GM19397 (cell line): Measurements from ENCODE around the gene CTBP2.

Source experiments
- ATAC-seq: cut with Tn5 transposase; IDR thresholded peaks from one replicate; pipeline ENCODE4 v1.9.1; 2021; ENCODE audit warnings: mild to moderate bottlenecking, moderate library complexity; ENCODE audit not compliant: unreplicated experiment

CTBP2 gene

DNA sequence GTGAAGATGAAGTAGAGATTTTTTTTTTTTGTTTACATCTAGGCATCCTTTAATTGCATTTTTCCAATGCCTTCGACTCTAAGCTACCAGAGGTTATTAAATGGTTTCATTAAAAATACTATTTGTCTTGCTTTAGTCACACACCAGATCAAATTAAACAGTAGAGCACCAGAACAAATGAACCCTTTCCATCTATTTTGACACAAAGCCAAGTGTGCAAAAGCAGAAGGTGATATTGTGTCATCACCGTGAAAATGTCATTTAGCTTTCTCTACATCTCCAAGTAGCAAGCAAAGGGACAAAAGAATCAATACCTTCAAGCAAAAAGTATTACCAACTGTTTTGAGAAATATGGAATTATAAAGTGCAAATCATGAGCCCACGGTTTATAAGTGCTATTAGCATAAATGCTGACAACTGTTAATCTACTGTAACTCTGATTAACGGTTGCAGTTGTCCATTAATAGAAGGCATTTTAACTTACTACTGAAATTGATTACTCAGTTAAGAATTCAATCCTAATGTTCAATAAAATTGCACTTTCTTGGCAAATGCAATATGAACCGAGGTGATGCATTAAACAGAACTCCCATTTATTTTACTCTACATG, 49.1 kb downstream of the CTBP2 start:
- no peak for ATAC-seq

DNA sequence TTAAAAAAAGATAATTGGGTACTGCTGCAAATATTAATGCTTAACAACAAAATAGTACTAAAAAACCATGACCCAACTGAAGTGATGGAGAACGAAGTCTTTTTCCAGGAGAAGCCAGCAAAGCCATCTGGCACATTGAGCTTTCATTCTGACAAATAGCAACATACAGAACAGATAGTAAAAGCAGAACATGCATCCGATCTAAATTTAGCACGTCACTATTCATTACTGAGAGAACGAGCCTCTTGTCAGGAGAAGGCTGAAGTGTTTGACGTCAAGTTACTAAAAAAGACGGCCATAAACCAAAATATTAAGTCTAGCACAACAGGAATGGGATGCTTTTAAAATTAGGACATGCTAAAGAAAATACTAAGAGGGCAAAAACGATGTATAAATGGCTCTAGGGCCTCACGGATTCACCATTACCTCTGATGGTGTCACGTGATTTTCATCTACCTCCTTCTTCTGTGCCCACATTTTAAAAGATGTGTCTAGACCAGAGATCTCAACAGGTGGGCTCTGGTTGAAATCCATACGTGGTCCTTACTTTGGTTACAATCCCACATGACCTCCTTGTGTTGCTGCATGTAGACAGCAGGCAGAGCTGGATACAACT, 52.3 kb downstream of the CTBP2 start:
- ATAC-seq = no peak

DNA sequence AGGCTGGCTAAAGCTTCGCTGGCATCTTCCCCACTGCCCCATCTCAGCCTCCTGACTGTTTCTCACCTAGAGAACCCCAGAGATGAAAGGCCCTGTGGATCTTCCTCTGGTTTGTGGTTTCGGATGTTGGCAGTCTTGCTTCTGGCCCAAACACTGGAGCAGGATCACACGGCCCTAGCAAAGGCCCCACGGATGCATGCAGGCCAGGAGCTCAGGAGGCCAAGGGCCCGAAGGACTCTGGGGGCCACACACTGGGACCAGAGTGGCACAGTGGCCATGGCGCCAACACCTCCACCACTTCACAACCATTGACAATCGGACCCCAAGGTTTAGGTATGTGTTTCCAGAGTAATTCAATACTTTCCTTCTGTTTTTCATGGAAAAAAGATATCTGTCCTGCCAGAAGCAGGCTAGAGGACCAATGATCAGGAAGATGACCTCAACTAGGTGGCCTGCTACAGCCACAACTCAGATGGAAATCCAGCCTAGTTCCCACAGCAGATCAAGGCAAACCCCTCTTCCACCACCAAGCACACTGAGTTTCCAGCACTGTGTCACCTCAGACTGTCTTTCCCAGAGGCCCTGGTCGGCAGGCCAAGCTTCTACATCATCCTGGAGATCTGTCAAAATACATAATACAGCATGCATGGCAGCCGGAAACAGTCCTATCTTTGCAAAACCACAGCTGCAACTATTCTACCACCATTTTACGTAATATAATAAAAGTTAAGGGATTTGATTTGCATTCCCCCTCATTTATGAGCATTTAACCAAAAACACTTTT, 53.0 kb downstream of the CTBP2 start:
- no peak for ATAC-seq

DNA sequence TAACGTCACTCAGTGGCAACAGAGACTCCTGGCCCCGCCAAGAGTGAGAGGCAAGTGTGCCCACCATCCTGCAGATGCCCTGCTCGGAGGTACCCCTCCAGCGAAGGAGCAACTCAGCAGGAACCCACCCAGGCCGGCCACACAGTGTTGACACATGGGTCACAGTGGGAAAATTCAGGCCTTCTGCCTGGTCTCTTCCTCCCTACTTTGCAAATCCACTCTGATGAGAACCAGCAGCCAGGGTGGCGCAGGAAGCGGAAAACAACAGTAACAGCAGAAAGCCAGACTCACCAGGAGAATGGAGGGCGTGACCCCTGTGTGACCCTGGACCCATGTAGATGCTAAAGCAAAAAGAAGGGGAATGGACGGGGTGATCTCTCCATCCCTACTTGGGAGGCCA, 53.8 kb downstream of the CTBP2 start:
- ATAC-seq = no peak

DNA sequence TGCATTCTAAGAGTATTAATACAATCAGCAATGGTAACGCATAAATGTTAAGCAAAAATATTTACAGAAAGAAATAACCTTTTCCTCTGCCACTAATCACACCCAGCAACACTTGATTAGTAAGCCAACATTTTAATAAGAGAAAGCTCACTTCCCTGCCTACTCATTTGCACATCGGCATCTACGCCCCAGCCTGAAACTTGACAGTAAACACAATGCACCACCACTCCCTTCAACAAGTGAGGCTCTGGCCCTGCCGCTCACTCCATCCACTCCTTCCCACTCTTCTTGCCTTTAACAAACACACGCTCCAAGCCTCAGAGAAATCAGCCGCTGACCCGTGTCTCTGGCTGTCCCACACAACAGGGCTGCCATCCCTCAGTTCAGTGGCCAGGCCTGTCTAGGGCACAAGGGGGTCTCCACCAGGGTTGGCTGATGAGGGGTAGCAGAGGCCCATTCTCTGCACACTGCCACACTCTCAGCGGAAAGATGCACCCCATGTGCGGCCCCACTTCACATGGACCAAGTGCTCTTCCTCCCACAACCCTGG, 54.6 kb downstream of the CTBP2 start:
- no peak for ATAC-seq

DNA sequence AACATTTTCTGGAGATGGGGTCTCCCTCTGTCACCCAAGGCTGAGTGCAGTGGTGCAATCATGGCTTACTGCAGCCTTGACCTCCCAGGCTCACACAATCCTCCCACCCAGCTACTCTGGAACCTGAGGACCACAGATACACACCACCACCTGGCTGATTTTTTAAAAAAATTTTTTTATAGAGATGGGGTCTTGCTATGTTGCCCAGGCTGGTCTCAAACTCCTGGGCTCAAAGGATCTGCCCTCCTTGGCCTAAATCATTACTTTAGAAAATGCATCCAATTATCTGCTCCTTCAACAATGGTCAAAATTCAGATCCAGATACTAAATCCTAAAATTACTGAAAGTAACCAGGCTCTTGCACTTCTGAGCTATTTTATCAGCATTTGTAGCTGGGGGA, 55.2 kb downstream of the CTBP2 start:
- no peak for ATAC-seq

DNA sequence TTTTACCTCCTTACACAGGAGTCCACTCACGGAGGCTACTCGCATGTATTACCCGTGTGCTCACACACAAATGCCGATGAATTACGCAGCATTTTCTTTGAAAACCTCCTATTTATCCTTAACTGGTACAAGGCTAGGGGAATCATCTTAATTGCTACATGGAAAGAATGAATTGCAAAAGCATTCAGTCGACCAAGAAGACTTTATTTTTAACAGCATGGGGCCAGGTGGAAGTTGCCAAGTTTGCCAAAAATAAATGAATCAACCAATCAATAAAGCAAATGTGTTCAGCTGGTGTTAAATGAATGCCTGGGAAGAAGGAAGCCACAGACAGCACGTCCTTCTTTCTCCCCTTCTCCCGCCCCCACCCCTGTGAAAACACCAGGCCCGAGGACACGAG, 55.8 kb downstream of the CTBP2 start:
- ATAC-seq = no peak

DNA sequence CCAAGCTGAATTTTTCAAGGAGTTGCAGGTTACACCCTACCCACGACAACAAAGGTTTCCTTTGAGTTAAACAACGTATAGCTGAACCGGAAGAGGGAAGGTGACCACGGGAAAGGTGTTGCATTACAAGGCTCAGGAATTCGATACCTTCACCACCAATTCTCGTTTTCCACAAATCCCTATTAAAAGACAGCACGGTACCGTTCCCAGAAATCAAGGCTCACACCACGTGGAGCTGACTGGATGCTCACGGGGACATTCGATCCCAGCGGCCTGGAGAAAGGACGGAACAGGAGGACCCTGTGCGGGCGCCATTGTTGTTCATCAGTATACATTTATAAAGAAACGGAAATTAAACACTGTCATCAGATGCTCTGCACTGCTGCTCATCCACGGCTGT, 56.4 kb downstream of the CTBP2 start:
- no peak for ATAC-seq

DNA sequence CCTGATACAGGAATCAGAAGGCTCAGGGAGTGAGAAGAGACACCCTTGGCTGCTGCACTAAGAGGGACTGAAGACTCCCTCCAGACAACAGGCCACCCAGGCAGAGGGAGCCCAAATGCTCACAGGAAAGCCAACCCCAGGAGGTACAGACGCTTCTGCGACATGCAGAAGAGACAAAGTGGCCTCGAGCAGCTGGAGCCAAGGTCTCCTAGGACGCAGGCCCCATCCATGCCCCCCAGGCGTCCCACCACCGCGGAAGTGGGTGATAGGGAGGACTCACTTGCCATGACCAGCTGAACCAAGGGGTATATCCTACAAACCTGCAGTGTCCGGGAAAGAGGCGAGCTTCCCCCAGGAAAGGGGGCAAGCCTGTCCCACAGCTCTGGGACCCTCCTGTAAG, 56.9 kb downstream of the CTBP2 start:
- ATAC-seq = no peak

DNA sequence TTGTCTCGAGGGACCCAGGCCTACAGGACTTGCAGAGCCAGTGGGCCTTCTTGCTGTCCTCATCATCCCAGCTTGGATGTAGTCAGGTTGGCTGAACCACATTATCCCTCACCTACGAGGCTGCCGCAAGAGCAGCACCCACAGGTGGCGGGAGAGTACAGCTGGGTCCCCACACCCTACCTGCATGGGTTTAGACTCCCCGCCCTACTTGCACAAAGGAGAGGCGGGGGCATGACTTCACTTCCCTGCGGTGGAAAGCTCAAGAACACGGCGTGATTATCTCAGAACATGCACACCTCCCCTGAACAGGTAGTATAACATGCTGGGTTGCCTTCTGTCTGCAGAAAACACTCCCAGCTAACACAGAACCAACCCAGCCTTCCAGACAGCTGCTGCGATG, 57.5 kb downstream of the CTBP2 start:
- no peak for ATAC-seq

DNA sequence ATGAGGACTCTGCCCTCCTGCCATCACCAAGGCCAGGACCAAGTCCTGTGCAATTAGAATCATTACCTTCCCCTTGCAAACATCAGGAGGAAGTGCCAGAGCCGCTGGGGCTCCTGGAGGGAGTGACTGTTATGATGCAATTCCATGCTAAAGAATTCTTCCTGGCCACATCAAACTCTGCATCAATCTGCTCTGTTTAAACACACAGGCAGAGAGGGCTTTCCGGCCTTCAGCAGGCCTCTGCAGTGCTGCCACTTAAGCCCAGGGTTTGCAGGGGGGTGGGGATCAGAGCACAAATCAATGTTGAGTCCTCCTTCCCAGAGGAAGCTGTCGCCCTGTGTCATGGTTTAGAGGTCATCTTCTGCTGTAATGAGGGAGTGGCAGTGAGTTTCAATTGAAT, 58.1 kb downstream of the CTBP2 start:
- ATAC-seq = no peak

DNA sequence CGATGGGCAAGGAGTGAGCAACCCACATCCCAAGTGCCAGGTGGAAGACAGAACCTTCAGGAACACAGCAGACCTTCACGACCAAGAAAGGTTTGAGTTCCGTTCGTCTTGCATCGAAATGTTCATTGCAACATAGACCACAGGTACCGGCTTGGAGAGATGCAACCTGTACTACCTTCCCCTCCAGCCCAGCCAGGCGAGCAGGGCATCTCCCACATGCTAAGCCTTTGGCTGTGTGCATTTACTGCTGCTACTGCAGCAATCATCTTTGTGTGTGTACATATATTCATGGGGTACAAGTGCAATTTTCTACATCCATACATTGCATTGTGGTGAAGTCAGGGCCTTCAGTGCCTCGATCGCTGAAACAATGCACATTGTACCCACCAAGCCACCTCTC, 58.8 kb downstream of the CTBP2 start:
- no peak for ATAC-seq

DNA sequence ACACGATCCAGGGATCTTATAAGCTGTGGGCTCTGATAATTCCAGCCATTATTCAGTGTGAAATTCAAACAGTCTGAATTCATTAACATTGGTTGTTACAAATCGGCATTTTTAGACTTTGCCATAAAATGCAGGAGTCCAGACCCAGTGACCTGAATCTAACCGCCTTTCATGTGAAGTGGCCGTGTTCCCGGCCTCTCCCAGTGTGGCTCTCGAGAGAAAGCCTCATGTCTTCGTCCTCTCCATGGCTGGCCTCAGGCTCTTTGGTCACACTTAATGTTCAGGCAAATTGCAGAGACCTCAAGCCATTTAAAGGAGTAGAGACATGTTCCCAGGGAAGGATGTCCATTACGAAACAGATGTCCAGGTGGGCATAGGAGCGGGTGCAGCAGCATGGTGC, 59.3 kb downstream of the CTBP2 start:
- no peak for ATAC-seq

DNA sequence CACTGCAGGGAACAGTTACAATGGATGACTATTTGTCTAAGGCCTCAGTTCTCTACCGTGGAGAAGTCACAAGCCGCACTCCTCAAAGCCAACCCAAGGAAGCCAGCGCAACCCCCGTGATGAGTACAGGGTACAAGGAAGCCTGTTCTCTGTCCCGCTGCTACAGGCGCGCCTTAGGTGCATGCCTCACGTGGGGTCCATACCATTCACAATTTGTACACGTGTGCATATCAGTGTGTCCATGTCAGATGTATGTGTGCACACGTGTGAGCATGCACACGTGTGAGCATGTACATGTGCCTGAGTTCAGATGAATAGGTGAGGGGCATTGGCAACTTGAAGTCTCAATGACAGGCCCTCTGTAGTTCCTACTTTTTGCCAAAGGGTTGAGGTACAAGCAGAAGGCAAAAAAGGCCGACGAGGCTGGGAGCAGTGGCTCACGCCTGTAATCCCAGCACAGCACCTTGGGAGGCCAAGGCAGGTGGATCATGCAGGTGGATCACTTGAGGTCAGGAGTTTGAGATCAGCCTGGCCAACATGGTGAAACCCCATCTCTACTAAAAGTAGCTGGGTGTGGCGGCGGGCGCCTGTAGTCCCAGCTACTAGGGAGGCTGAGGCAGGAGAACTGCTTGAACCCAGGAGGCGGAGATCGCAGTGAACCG, 62.8 kb downstream of the CTBP2 start:
- ATAC-seq = no peak

DNA sequence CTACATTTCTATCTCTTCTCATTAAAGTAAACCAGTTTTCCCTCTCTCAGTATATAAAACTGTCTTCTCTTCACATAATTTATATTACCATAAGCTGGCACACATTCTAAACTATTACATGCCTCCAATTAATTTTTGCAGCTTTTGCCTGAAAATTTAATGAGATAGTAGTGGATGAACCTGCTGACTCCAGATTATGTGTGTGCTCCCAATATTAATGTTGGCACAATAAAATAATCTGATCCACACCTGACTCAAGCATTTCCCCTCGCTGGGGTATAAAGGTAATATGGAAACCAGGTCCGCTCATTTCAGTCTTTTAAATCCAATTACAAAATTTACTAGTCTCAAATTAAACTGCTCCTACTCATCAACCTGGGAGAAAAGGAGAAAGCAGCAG, 63.4 kb downstream of the CTBP2 start:
- no peak for ATAC-seq

DNA sequence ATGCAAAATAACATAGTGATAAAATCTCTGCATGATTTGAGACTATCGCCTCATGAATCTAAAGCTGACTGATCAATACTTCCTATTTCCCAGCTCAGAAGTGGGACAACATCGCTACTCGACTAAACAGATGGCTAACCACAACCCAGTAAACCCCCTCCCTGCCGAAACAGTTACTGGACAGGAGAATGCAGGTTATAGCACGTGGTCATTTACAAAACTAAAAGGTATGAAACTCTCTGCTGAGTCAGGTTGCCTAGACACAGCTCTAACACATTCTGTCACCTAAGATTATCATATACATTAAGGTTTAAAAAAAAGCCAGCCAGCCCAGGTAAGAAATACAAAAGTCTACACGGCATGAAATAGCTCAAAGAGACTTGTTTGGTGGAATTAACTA, 64.0 kb downstream of the CTBP2 start:
- ATAC-seq = no peak

DNA sequence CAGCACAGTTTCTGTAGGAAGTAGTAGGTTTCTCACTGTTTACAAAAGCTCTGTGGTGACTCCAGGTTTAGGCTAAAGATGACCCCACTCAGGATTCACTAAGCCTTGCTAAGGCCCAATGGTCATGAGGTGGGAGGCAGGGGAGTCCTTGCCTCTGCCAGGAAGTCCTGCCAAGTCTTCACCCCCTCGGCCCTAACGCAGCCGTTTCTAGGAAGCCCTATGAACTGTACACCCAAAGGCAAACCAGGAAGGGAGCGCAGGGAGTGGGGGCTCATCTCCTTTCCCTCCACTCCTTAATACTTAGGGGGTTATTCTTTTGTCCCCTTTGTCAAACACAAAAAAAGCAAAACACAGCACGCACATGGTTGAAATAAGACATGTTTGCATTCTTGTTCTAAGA, 64.6 kb downstream of the CTBP2 start:
- no peak for ATAC-seq

DNA sequence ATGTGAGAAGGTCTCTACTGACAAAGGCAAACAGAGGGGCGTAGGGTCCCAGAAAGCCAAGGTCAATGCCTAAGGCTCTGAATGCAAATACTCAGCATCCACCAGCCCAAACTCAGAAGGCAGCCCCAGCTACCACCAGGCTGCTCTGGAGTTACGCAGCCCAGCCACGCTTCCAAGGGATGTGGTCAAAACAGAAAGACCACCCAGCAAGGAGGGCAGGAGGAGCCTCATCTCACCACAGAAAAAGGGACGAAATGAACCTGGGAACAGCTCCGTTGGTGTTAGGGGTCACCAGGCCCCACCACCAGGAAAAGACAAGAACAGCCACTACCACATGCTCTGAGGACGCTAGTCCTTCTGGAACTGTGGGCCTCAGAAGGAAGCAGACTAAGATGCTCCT, 65.1 kb downstream of the CTBP2 start:
- no peak for ATAC-seq

DNA sequence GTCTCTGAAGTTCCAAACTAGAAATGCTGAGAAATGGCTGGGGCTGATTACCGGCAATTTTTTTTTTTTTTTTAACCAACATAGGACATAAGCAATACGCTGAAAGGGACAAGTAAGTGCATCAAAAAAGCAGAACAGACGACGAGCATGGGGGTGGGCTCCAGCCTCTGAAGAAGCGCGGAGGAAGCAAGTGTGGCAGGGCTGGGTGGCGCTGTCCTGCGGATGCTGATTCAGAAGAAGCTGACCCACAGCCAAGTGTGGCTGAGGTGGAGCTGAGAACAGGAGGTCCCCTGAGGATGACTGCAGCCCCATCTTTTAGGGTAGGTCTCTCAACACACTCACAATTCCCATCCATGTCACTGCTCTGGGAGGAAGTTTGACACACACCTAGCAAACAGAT, 65.6 kb downstream of the CTBP2 start:
- no peak for ATAC-seq

DNA sequence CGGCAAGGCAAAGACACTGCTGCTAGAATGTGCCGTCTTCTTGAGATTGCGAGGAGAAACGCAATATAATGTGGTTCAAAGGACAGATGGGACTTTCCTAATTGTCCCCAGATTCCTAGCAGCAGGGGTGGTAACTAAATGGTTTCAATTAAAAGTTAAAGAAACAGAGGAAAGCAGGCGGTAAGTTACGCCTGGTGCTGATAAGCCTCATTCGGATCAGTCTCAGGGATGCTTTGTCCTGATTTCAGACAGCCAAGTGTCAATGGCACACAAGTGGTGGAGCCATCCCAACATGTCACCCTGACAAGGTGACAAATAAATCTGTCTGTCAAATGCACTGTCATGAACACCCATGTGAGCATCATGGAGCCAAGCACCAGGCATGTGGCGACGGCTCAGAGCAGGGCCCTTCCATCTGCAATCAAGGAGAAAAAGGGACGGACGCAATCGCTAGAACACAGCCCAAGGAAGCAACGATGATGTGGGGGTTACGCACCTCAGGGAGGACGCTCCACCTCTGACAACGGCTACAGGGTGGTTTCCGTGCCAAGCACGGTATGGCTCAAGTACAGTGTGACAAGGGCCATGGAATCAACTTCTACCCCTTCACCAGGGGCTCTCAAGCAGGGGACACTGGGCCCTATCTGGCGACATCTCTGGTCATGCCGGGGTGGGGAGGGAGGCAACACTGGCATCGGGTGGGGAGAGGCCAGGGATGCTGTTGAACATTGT, 66.2 kb downstream of the CTBP2 start:
- ATAC-seq = no peak
